Measurements from ENCODE around the gene EPOP.
"Not testable (repeated sequence)": the region's sequence is repeated elsewhere in the genome, so short reads cannot be mapped to it uniquely, and the experiment has no call there.

The EPOP gene

GRCh38 chr17:38628441-38628840 lies 46.3 kb downstream of the EPOP start:
- no peak overlapping the region for H3K4me3 ChIP-seq (ENCODE audit: low read depth, low read length)
- no peak for TF ChIP-seq CTCF (IDR thresholded peaks at IDR 0.05; ENCODE audit: borderline replicate concordance, insufficient read depth, low read depth, low read length)

GRCh38 chr17:38627957-38628356 lies 46.8 kb downstream of the EPOP start:
- TF ChIP-seq CTCF (IDR thresholded peaks at IDR 0.05; ENCODE audit: borderline replicate concordance, insufficient read depth, low read depth, low read length), result no peak
- no peak overlapping the region for H3K4me3 ChIP-seq (ENCODE audit: low read depth, low read length)

- not testable (repeated sequence) for H3K4me3 ChIP-seq (ENCODE audit: low read depth, low read length)
These were observed 48.0 kb downstream of the EPOP start for GRCh38 chr17:38626606-38627226.

- TF ChIP-seq CTCF (IDR thresholded peaks at IDR 0.05; ENCODE audit: borderline replicate concordance, insufficient read depth, low read depth, low read length), result no peak
- no peak overlapping the region for H3K4me3 ChIP-seq (ENCODE audit: low read depth, low read length)
These were observed 49.3 kb downstream of the EPOP start for GRCh38 chr17:38625482-38625881.

GRCh38 chr17:38624782-38625355 lies 49.9 kb downstream of the EPOP start:
- H3K4me3 ChIP-seq (ENCODE audit: low read depth, low read length), result not testable (repeated sequence)

Measured in GM12875 (cell line).